ENCODE results near the gene ENTPD6.
"Not testable (repeated sequence)": the region's sequence is repeated elsewhere in the genome, so short reads cannot be mapped to it uniquely, and the experiment has no call there.

ENTPD6 gene

DNA sequence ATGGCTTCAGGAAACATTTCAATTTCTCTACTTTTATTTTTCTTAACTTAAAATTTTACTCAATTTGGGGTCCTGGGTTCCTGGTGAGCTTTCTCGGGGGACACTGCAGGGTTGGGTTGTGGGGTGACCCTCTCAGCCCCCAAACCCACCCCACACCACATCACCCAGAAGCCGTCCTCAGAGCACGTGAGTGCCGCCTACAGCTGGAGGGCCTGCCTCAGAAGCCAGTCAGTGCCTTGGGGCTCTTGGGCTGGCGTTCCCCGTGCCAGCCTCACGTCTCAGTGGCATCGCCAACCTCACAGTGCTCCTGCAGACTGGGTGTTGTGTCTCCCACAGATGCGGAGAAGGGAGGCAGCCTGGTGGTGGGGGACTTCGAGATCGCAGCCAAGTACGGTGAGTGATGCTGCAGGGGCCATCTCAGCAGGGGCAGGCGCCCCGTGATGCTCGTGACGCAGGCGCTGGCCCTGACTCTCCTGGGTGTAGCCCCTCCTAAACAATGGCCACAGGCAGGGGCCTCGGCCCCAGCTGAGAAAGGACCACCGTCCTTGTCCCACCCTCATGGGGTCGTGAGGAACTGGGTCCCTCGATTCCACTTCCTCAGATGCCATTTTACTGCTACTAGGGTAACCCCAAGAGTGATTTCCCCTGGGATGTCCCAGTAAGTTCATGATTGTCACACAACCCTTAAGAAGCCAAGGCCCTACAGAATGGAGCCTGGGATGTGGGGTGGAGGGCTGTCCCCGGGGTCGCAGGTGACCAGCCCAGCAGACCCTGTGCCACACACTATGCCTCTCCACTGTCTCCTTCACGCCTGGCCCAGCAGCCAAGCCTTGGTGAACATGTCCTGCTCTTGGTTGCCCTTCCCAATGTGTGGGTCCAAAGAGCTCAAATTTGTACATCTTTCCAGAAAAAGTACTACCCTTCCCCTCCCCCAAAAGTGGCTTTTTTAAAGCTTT, 28.5 kb downstream of the ENTPD6 start:
- peak; percentile 1 for DNase-seq (ENCODE audit: low spot score)

GRCh38 chr20:25224941-25225340, 29.4 kb downstream of the ENTPD6 start:
- DNase-seq (ENCODE audit: low spot score), result peak; percentile 11

DNA sequence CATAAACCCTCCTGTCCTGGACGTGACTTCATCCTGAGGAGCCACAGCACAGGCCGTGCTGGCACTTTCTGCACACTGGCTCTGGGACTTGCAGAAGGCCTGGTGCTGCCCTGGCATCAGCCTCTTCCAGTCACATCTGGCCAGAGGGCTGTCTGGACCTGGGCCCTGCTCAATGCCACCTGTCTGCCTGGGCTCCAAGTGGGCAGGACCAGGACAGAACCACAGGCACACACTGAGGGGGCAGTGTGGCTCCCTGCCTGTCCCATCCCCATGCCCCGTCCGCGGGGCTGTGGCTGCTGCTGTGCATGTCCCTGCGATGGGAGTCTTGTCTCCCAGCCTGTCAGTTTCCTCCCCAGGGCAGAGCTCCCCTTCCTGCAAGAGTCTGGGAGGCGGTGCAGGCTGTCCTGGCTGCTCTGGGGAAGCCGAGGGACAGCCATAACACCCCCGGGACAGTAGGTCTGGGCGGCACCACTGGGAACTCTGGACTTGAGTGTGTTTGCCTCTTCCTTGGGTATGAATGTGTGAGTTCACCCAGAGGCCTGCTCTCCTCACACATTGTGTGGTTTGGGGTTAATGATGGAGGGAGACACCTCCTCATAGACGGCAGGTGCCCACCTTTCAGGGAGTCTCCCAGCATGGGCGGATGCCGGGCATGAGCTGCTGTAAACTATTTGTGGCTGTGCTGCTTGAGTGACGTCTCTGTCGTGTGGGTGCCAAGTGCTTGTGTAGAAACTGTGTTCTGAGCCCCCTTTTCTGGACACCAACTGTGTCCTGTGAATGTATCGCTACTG, 30.3 kb downstream of the ENTPD6 start:
- DNase-seq (ENCODE audit: low spot score), result peak; percentile 1

DNA sequence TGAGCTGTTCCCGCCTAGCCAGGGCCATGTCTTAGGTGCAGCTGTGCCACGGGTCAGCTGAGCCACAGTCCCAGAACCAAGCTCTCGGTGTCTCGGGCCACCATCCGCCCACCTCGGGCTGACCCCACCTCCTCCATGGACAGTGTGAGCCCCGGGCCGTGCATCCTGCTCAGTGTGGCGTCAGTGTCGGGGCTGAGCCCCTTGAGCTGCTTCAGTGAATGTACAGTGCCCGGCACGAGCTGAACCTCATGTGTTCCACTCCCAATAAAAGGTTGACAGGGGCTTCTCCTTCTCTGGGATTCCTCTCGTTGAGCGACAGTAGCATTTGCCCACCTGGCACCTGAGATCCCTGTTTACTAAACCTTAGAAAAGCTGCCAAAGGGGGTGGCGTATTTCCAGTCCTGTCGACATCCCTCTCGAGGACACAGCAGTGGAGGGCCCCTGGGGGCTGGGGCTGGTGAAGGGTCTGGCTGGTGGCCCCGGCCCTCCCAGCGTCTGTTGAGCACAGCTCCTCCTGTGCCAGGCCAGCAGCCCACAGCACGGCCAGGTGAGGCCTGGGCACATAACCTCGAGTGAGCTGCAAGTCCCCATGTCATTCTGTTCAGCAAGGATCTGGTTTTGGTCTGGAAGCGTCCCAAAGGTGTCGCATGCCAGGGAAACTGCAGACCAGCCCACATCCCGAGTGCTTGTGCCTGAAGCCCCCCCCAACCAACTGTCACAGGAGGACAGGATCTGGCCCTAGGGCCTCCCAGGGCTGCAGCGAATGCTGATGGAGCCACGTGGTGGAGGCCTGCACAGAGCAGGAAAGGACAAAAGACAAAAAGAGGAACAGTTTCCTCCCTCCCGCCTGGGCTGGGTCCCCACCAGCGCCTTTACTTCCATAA, 31.2 kb downstream of the ENTPD6 start:
- peak; percentile 72 for DNase-seq (ENCODE audit: low spot score)

DNA sequence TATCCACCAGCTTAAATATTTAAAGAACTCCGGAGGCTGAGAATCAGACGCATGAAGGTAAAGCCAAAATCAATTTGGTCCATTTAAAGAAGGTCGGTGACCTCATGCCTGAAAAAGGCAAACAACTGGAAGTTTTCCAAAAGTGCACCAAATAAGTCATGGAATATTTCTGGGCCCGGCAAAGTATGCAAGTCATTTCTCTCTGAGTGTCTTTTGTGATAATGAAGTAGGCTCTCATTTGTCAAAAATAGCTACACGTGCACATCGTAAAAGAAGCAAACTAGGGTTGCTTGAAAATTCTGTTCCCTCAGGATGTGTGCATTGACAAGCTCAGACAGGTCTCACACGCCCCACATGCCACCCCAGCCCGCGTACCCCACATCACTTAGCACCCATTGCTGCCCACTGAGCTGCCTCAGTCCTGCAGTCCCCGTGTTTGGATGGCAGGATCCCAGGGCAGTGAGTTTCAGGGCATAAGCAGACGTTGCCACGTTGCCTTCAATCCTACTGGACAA, 31.9 kb downstream of the ENTPD6 start:
- DNase-seq (ENCODE audit: low spot score), result no peak

DNA sequence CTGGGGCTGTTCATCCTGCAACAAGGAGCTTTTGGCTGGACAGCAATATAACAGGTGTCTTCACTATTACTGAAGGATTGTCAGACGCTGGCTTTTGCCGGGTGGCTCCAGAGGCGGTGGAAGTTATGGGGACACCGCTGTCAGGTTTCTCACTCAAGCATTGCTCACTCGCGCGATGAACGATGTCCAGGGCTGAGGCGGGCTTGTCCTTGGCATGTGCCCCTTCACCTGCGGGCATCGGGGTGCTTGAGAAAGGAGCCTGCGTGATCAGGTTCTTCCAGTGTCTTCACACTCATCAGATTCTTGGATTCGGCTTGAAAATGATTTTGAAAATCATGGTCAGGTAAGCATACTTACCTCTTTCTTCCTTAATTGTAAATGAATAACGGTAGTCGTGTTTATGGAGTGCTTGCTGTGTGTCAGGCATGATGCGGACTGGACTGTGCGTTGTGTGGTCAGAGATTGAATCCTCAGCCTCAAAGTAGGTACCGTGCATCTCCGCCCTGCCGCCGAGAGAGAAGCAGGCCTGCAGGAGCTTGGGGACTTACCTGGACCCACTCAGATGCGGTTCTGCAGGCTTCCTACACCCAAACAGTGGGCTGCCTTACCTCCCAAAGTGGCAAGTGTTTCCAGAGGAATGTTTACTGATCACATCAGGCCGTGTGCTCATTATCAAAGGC, 34.1 kb downstream of the ENTPD6 start:
- peak; percentile 1 for DNase-seq (ENCODE audit: low spot score)

- DNase-seq (ENCODE audit: low spot score), result peak; percentile 1
Observed at GRCh38 chr20:25230166-25230831, 34.8 kb downstream of the ENTPD6 start.

DNA sequence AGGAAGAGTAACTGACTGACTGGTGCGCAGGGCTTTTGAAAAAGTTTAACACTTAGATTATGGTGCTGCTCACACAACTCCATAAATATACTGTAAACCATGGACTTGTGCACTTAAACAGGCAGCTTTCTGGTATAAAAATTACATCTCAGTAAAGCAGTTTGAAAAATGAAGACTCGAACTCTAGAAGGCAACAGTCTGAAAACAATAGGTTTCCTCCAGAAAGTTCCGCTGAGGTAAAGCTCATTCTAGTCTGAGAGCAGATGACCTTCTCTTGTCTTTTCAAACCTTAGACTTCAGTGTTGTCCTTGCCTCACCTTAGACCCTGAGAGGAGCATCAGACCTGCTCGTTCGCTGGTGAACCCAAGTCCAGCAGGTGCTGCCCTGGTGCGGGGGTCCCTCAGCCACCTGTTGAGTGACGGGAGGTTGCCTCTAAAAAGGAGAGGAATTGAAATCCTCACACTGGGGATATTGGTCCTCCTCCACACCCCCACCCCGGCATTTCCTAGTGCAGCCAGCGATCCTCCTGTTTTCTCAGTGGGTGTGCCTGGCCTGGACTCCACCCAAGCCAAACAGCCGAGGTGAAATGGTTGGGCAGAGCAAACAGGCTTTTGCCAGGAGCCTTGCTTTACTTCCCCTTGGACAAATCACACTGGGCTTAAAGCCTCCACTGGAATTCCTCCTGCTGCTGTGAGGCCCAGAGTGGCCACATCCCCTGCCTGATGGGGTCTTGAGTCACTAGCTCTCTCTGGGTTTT, 37.7 kb downstream of the ENTPD6 start:
- no peak for DNase-seq (ENCODE audit: low spot score)

- DNase-seq (ENCODE audit: low spot score), result not testable (repeated sequence)
Observed at GRCh38 chr20:25234009-25234849, 38.7 kb downstream of the ENTPD6 start.

DNA sequence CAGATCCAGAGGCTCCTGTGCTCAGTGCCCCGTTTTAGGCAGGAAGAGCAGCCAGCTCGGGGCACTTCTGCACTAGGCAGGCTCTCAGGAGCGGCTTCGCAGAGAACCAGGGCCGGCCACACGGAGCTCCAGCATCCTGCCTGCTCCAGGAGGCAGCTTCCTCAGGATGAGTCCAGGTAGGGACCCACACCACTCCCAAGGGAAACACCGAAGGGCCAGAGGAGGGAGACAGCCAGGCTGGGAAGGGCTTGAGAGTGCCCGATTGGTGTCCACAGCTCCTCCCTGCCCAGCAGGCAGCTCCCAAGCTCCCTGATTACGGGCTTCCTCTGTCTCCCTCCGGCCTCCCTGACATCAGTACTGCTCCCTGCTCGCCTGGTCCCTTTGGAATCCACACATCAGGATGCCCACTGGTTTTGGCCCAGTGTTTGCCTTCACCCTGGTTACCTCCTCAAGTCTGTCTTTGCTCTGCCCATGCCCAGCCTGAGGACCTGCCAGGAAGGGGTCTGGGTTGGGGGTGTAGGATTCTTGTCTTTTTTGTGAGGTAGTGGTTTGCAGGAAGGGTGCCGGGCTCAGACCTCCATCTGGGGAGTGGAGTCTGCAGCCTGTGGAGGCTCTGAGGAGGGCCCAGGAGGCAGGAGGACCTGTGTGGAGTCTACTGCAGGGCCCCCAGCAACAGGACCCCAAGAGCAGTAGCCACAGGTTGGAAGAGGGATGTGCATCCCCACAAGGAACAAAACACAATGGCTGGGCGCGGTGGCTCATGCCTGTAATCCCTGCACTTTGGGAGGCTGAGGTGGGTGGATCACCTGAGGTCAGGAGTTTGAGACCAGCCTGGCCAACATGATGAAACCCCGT, 41.2 kb downstream of the ENTPD6 start:
- no peak for DNase-seq (ENCODE audit: low spot score)

DNA sequence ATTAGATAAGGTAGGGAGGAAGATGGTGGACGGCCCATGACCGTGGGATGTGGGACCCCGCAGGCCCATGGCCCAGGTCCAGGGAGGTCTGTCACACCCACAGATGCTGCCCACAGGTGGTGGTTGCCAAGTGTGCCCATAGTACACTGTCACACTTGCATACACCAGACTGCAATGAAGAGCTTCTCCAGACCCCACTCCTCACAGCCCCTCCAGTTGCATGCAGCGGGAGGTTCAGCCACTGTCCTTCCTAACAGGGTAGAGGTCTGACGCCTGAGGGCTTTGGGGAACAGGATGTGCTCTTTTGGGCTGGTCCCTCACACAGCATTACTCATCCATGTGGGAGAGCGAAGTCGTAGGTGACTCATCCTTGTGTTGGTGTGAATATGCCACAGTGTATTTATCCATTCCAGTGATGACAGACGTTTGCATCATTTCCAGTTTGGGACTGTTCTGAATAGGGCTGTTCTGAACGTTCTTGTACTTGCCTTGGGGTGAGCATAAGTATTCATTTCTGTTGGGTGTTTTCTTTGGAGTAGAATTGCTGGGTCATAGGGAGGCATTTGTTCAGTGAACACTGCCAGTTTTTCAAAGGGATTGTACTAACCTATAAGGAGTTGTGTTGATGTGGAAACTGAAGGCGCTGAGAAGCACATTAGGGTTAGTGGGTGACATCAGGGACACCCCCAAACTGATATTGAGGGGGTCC, 42.3 kb downstream of the ENTPD6 start:
- DNase-seq (ENCODE audit: low spot score), result peak; percentile 81

DNA sequence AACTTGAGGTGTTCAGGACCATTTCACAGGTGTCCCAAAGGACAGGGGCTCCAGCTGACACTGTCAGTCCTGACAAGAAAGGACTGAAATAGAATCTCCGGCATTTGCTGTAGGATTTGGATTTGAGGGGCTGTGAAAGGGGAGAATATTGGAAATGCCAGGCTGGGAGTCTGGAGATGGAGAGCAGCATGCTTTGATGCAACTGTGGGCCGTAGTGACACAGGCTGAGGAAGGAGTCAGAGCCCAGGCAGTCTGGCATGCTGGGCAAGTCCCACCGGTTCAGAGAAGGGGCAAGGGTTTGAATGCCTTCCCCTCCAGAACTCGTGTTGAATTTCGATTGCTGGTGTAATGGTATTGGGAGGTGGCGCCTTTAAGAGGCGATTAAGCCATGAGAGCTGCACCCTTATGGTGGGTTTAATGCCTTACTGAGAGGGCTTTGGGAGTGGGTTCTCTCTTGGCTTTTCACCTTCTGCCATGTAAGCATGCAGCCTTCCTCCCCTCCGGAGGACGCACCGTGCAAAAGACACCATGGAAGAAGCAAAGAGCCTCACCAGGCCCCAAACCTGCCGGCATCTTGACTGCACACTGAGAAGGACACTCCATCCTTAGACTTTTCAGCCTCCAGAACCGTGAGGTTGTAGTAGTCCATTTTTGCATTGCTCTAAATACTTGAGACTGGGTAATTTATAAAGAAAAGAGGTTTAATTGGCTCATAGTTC, 43.0 kb downstream of the ENTPD6 start:
- no peak for DNase-seq (ENCODE audit: low spot score)

DNA sequence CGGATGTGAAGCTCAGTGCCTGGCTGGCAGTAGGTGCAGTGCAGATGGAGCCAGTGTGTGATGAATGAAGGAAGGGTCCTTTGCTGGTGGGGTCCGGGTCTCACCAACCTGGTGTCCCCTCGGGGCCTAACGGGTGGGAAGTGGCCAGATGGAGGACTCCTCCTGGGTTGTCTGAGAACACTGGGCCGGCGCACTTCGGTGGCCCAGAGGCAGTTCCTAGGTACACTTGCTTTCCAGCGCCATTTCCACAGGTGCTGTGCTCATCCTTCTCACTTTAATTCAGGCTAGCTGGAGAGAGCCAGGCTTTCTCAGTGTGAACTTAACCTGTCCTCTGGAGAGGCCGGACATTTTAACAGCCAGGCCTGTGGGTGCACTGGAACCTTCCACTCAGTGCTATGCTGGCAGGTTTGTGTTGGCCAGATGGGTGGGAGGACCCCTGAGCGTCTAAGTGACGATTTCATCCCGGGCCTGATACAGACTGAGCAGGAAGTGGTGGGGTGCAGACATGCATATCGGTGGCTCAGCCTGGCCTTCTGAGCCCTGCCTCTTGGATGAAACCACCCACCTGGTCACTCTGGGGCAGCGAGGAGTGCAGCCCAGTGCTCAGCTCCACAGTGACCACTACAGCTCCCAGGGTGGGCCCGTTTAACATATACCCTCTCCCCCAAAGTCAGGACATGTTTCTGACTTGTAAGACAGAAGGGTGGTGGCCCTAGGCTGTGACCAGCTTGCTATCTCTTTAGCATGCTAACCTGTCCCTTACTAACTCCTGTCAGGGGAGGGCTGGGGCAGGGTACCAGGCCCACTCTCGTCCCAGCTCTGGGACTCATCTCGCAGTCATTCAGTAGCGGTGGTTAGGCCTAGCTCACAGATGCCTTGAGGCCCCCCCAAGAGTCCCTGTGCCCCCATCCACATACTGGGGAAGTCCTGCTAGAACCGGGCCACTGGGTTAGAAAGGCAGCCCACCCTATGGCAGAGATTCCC, 44.2 kb downstream of the ENTPD6 start:
- no peak for DNase-seq (ENCODE audit: low spot score)

DNA sequence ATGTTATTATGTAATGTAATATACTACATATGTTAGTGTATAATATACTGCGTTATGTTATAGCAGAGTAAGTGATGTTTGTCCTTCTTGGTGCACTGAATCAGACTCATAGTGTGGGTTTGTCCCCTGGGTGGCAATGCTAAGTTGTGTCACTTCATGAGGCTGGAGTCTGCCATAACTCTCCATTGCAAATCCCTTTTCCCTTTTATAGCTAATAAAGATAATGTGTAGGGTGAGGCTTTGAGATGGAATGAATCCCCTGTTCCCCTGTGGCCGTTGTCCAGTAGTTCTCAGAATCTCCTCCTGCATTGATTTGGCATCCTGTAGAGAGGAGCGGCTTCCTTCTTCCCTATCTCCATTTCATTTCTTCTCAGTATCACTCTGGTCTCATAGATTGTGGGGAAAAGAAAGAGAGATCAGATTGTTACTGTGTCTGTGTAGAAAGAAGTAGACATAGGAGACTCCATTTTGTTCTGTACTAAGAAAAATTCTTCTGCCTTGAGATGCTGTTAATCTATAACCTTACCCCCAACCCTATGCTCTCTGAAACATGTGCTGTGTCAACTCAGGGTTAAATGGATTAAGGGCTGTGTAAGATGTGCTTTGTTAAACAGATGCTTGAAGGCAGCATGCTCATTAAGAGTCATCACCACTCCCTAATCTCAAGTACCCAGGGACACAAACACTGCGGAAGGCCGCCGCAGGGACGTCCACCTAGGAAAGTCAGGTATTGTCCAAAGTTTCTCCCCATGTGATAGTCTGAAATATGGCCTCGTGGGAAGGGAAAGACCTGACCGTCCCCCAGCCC, 45.5 kb downstream of the ENTPD6 start:
- DNase-seq (ENCODE audit: low spot score), result not testable (repeated sequence)

- not testable (repeated sequence) for DNase-seq (ENCODE audit: low spot score)
Observed at GRCh38 chr20:25241659-25241955, 46.1 kb downstream of the ENTPD6 start.

Measured in Ammon's horn (tissue), 1 donor.